NCI-H1048 (cell line): Measurements from ENCODE around the gene SERPINB11.
"Not testable (repeated sequence)": the region's sequence is repeated elsewhere in the genome, so short reads cannot be mapped to it uniquely, and the experiment has no call there.

Source experiments
- DNase-seq: peaks from one replicate; lab custom pipeline; 2025; lab: John Stamatoyannopoulos, UW

Gene SERPINB11

GRCh38 chr18:63702660-63703059 is at the start of gene SERPINB11:
SERPINB11 (plus strand) TSS chr18:63702960; CDS start chr18:63710194, 7,234 bp downstream.
- no peak for DNase-seq

- not testable (repeated sequence) for DNase-seq
These were observed 43.8 kb upstream of the SERPINB11 start for GRCh38 chr18:63658920-63659319.

GRCh38 chr18:63661750-63662149 is 41.0 kb upstream of the SERPINB11 start, which contains the start of gene SERPINB3:
SERPINB3 (minus strand) TSS chr18:63661893; CDS start chr18:63661216, 677 bp downstream.
- not testable (repeated sequence) for DNase-seq

- DNase-seq = no peak
These were observed 38.2 kb upstream of the SERPINB11 start for GRCh38 chr18:63664571-63664970.

GRCh38 chr18:63676526-63677323 is 26.0 kb upstream of the SERPINB11 start:
- no peak for DNase-seq

- no peak for DNase-seq
These were observed 25.1 kb upstream of the SERPINB11 start for GRCh38 chr18:63677500-63678225.

- no peak for DNase-seq
These were observed 22.7 kb upstream of the SERPINB11 start for GRCh38 chr18:63679820-63680606.

- no peak for DNase-seq
These were observed 21.1 kb upstream of the SERPINB11 start for GRCh38 chr18:63681449-63682340.

GRCh38 chr18:63683152-63683551 is 19.6 kb upstream of the SERPINB11 start:
- DNase-seq = no peak

GRCh38 chr18:63683890-63684289 is 18.9 kb upstream of the SERPINB11 start:
- DNase-seq = no peak

- DNase-seq = no peak
These were observed 18.0 kb upstream of the SERPINB11 start for GRCh38 chr18:63684718-63685117.

GRCh38 chr18:63686871-63687270 is 15.9 kb upstream of the SERPINB11 start:
- no peak for DNase-seq

GRCh38 chr18:63689064-63689463 is 13.7 kb upstream of the SERPINB11 start:
- DNase-seq = no peak

- no peak for DNase-seq
These were observed 5.6 kb upstream of the SERPINB11 start for GRCh38 chr18:63697097-63697660.

- DNase-seq = no peak
These were observed 2.3 kb upstream of the SERPINB11 start for GRCh38 chr18:63700501-63700900.

- DNase-seq = no peak
These were observed 808 bp upstream of the SERPINB11 start for GRCh38 chr18:63701952-63702351.

- no peak for DNase-seq
These were observed 2.6 kb downstream of the SERPINB11 start for GRCh38 chr18:63705401-63705800.

GRCh38 chr18:63707816-63708215 is 5.1 kb downstream of the SERPINB11 start:
- no peak for DNase-seq

GRCh38 chr18:63708650-63709049 is 5.9 kb downstream of the SERPINB11 start:
- no peak for DNase-seq

GRCh38 chr18:63725682-63726480 is 23.1 kb downstream of the SERPINB11 start:
- DNase-seq = no peak
